IMR-90 (cell line): ENCODE results near the gene CA7. TPM values are rescaled to one million over a fixed set of nuclear protein-coding genes. Genes with fewer than 3 reads are reported as not detected.
A peak's percentile ranks its signal among the peaks of the same experiment; 100 is the strongest.

ENCODE experiments used
- ATAC-seq: fragments of 200-7000 bp; cut with Tn5 transposase; 2 replicates; pipeline ENCODE4 v1.9.1; 2020; ENCODE audit warnings: low read depth, mild to moderate bottlenecking, moderate library complexity
- BruUV-seq: library from RNA; stranded (reverse); fragments of 400-500 nt; replicated peaks from 2 replicates; lab custom pipeline; 2021; lab: Mats Ljungman, UMichigan
- CTCF ChIA-PET: fragments of 300-600 bp; formaldehyde crosslinking; extraction: SDS; loops from one replicate; lab custom pipeline; 2021; ENCODE audit warnings: antibody characterized with exemption; lab: Yijun Ruan, JAX
- POLR2A ChIA-PET: fragments of 300-600 bp; sonication (Branson Sonifier 250); formaldehyde crosslinking; loops from one replicate; lab custom pipeline; 2022; ENCODE audit warnings: antibody characterized with exemption; ENCODE audit not compliant: unreplicated experiment; lab: Charles Lee
- DNase-seq: peaks from one replicate; pipeline ENCODE4 v3.0.0; 2013
- H2AFZ ChIP-seq: replicated peaks from 2 replicates; pipeline ENCODE3; 2013; ENCODE audit warnings: low read length, mild to moderate bottlenecking; ENCODE audit not compliant: poor library complexity
- H2AK5ac ChIP-seq: 2 replicates; pipeline ENCODE4 v1.6.1; 2013; ENCODE audit warnings: low read depth, low read length, inconsistent platforms
- H2AK9ac ChIP-seq: replicated peaks from 2 replicates; pipeline ENCODE3; 2013; ENCODE audit warnings: mild to moderate bottlenecking, low read depth, low read length, moderate library complexity; ENCODE audit not compliant: poor library complexity
- H2BK120ac ChIP-seq: 2 replicates; pipeline ENCODE4 v1.6.1; 2013; ENCODE audit warnings: low read depth, low read length, inconsistent platforms
- H2BK15ac ChIP-seq: 3 replicates; pipeline ENCODE4 v1.6.1; 2013; ENCODE audit warnings: low read depth, low read length, inconsistent platforms
- H2BK20ac ChIP-seq: 2 replicates; pipeline ENCODE4 v1.6.1; 2013; ENCODE audit warnings: low read depth, mild to moderate bottlenecking, inconsistent platforms, low read length, moderate library complexity
- H2BK5ac ChIP-seq: 2 replicates; pipeline ENCODE4 v1.6.1; 2013; ENCODE audit warnings: mild to moderate bottlenecking, low read depth, low read length, inconsistent platforms; ENCODE audit not compliant: poor library complexity, severe bottlenecking
- H3K14ac ChIP-seq: replicated peaks from 2 replicates; pipeline ENCODE4 v1.6.1; 2013; ENCODE audit warnings: low read depth, low read length, inconsistent platforms
- H3K18ac ChIP-seq: 2 replicates; pipeline ENCODE4 v1.6.1; 2013; ENCODE audit warnings: low read depth, low read length, control low read depth
- H3K23ac ChIP-seq: 2 replicates; pipeline ENCODE4 v1.6.1; 2013; ENCODE audit warnings: low read depth, low read length, inconsistent platforms
- H3K27ac ChIP-seq: 2 replicates; pipeline ENCODE4 v1.5.1; 2013; ENCODE audit warnings: mild to moderate bottlenecking, control low read depth, low read length; ENCODE audit not compliant: insufficient read depth
- H3K27me3 ChIP-seq: 2 replicates; pipeline ENCODE4 v1.6.1; 2013; ENCODE audit warnings: low read length; ENCODE audit not compliant: control insufficient read depth, insufficient read depth
- H3K36me3 ChIP-seq: 2 replicates; pipeline ENCODE4 v1.6.1; 2013; ENCODE audit warnings: low read length, mixed read lengths; ENCODE audit not compliant: control insufficient read depth, insufficient read depth
- H3K4ac ChIP-seq: 2 replicates; pipeline ENCODE4 v1.6.1; 2013; ENCODE audit warnings: low read depth, low read length, inconsistent platforms
- H3K4me1 ChIP-seq: 2 replicates; pipeline ENCODE4 v1.6.1; 2013; ENCODE audit warnings: low read length, mixed read lengths; ENCODE audit not compliant: control insufficient read depth, insufficient read depth
- H3K4me2 ChIP-seq: 2 replicates; pipeline ENCODE4 v1.6.1; 2013; ENCODE audit warnings: low read depth, mild to moderate bottlenecking, control low read depth, low read length, moderate library complexity
- H3K4me3 ChIP-seq: 2 replicates; pipeline ENCODE4 v1.5.1; 2013; ENCODE audit warnings: low read depth, mild to moderate bottlenecking, control low read depth, low read length, moderate library complexity; ENCODE audit not compliant: insufficient read depth
- H3K56ac ChIP-seq: 2 replicates; pipeline ENCODE4 v1.6.1; 2013; ENCODE audit warnings: low read length, inconsistent platforms; ENCODE audit not compliant: insufficient read depth; ENCODE audit errors: extremely low read depth
- H3K79me1 ChIP-seq, 2 experiments: 2 replicates each; pipeline ENCODE4 v1.6.1; 2013; ENCODE audit warnings: low read length in 2 of 2, inconsistent platforms in 1 of 2, low read depth in 1 of 2
- H3K9ac ChIP-seq: 2 replicates; pipeline ENCODE4 v1.6.1; 2013; ENCODE audit warnings: low read depth, low read length, control low read depth
- H3K9me1 ChIP-seq: 2 replicates; pipeline ENCODE4 v1.6.1; 2013; ENCODE audit warnings: low read length, inconsistent platforms; ENCODE audit not compliant: insufficient read depth
- H3K9me3 ChIP-seq: 2 replicates; pipeline ENCODE4 v1.6.1; 2013; ENCODE audit warnings: low read length; ENCODE audit not compliant: control insufficient read depth, insufficient read depth
- H4K20me1 ChIP-seq: 2 replicates; pipeline ENCODE4 v1.6.1; 2013; ENCODE audit warnings: low read length, inconsistent platforms; ENCODE audit not compliant: insufficient read depth
- H4K5ac ChIP-seq: 2 replicates; pipeline ENCODE4 v1.6.1; 2013; ENCODE audit warnings: mild to moderate bottlenecking, low read depth, low read length, control low read depth
- H4K8ac ChIP-seq, 2 experiments: 2 replicates each; pipeline ENCODE4 v1.6.1; 2013; ENCODE audit warnings: low read depth in 2 of 2, low read length in 2 of 2, control low read depth in 1 of 2, inconsistent platforms in 1 of 2
- H4K91ac ChIP-seq: 2 replicates; pipeline ENCODE4 v1.6.1; 2013; ENCODE audit warnings: low read depth, low read length, inconsistent platforms; ENCODE audit not compliant: insufficient read depth
- CEBPB ChIP-seq: IDR thresholded peaks from 2 replicates; pipeline ENCODE4 v1.6.1; 2012; ENCODE audit warnings: low read depth, low read length, improper control_type of control experiment
- CTCF ChIP-seq: conservative IDR thresholded peaks from 2 replicates; pipeline ENCODE4 v1.5.1; 2012; ENCODE audit warnings: mild to moderate bottlenecking, low read depth, low read length, improper control_type of control experiment
- MAFK ChIP-seq: IDR thresholded peaks from 2 replicates; pipeline ENCODE4 v1.6.1; 2012; ENCODE audit warnings: low read depth, low read length, improper control_type of control experiment
- MAZ ChIP-seq: IDR thresholded peaks from 2 replicates; pipeline ENCODE4 v1.6.1; 2012; ENCODE audit warnings: low read depth, mild to moderate bottlenecking, low read length, improper control_type of control experiment, moderate library complexity, borderline replicate concordance
- MXI1 ChIP-seq: IDR thresholded peaks from 2 replicates; pipeline ENCODE4 v1.6.1; 2012; ENCODE audit warnings: low read depth, mild to moderate bottlenecking, low read length, moderate library complexity, borderline replicate concordance
- WGBS, 2 experiments: methylation state at CpG; one replicate each; pipeline versions ENCODE4 v1.1.5 to v1.1.7; 2013; ENCODE audit warnings: missing lambda C conversion rate in 2 of 2; ENCODE audit not compliant: insufficient read length in 1 of 2; ENCODE audit errors: extremely low coverage in 2 of 2; 5-methylcytosine and 5-hydroxymethylcytosine counted together
- dilution Hi-C: fragments of 300-500 bp; cut with HindIII; formaldehyde crosslinking; loops from one replicate; pipeline ENCODE4 v1.14.3; 2018; ENCODE audit warnings: low sequenced_read_pairs; ENCODE audit not compliant: unreplicated experiment
- in situ Hi-C: fragments of 300-500 bp; cut with MboI; formaldehyde crosslinking; loops from 3 replicates; pipeline ENCODE4 v1.14.3; 2019; ENCODE audit warnings: low sequenced_read_pairs, inconsistent platforms, mixed read lengths
- intact Hi-C: fragments of 100-400 bp; cut with micrococcal nuclease; formaldehyde crosslinking; loops from 2 replicates; pipeline ENCODE4 v1.10.0; 2022
- polyA plus RNA-seq, 3 experiments: library from polyadenylated mRNA; depleted of rRNA; stranded (reverse); fragments of >200 nt; gene quantifications; 2 replicates each; pipeline ENCODE4 v1.2.3, GENCODE V29; 2012; ENCODE audit warnings: low replicate concordance in 1 of 3
- total RNA-seq: library from RNA; depleted of rRNA; stranded (reverse); fragments of >200 nt; gene quantifications from 2 replicates; pipeline ENCODE4 v1.2.3, GENCODE V29; 2012
- TF ChIP-seq, protein P1 (sequence below): fragments of 150-350 bp; IDR thresholded peaks from 2 replicates; pipeline ENCODE4 v1.6.1; 2017; ENCODE audit warnings: mild to moderate bottlenecking, antibody characterized with exemption, low read length, low read depth
- TF ChIP-seq, protein P2 (sequence below): fragments of 150-350 bp; IDR thresholded peaks from 2 replicates; pipeline ENCODE4 v1.6.1; 2016; ENCODE audit warnings: low read depth, mild to moderate bottlenecking, low read length, moderate library complexity, borderline replicate concordance

Gene CA7
- total and polyA plus RNA-seq, 2 of the 4 experiments (the other 2 are of a cell fraction), result not detected

- peak overlapping the region; percentile 94 for H2BK5ac ChIP-seq
- H3K4ac ChIP-seq, result peak overlapping the region; percentile 99
- peak overlapping the region; percentile 84 for H2AFZ ChIP-seq
- H3K9ac ChIP-seq, result no peak overlapping the region; the same call in 1 of the 2 replicates
- H3K56ac ChIP-seq, result peak overlapping the region; percentile 68
- no TSS peak for BruUV-seq
- peak overlapping the region; percentile 76 for H3K27ac ChIP-seq
- in situ Hi-C loops, result no loop called here
- dilution Hi-C loops, result no loop called here
- peak overlapping the region; percentile 98 for H2BK120ac ChIP-seq
- peaks cover 12% of the 10 kb centered on the region for H3K4me1 ChIP-seq
- H2AK9ac ChIP-seq, result peak overlapping the region; percentile 89
- H4K8ac ChIP-seq, result peak overlapping the region; percentile 71 to 83
- peak overlapping the region; percentile 98; the same call in 2 of the 3 replicates for H2BK15ac ChIP-seq
- intact Hi-C loops, result loop anchor here (5.0 kb wide), 1 partner anchor 212 kb away; no protein-coding TSS in a partner anchor
- peak overlapping the region; percentile 97 for H4K91ac ChIP-seq
- H3K79me1 ChIP-seq, result no peaks in the 10 kb centered on the region
- H3K4me3 ChIP-seq, result no peak overlapping the region
- H3K9me1 ChIP-seq, result peaks cover 10% of the 10 kb centered on the region
- H3K36me3 ChIP-seq, result no peaks in the 10 kb centered on the region
- peak overlapping the region; percentile 98 for H3K23ac ChIP-seq
- peak overlapping the region; percentile 58 for H4K5ac ChIP-seq
- peak overlapping the region; percentile 98 for H3K14ac ChIP-seq
- DNase-seq (peak; percentile 49), ATAC-seq (peak; percentile 8)
- WGBS, 2 experiments, result no CpG with 5 or more reads among the region's 1 CpG
- ChIA-PET CTCF (interaction anchor here (1.1 to 1.3 kb wide), 2 partner anchors 44 to 134 kb away, joined by 4 to 8 read pairs; partner anchors contain the start of gene NAE1), POLR2A (no interaction called here)
- H3K9me3 ChIP-seq, result no peaks in the 10 kb centered on the region
- H2AK5ac ChIP-seq, result peak overlapping the region; percentile 99
- no peak overlapping the region for H3K4me2 ChIP-seq
- no peaks in the 10 kb centered on the region for H3K27me3 ChIP-seq
- H2BK20ac ChIP-seq, result peak overlapping the region; percentile 100
- H3K18ac ChIP-seq, result peak overlapping the region; percentile 67
- TF ChIP-seq MXI1, result no peak
- TF ChIP-seq, protein P1, sequence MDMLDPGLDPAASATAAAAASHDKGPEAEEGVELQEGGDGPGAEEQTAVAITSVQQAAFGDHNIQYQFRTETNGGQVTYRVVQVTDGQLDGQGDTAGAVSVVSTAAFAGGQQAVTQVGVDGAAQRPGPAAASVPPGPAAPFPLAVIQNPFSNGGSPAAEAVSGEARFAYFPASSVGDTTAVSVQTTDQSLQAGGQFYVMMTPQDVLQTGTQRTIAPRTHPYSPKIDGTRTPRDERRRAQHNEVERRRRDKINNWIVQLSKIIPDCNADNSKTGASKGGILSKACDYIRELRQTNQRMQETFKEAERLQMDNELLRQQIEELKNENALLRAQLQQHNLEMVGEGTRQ, result no peak
- no peak for TF ChIP-seq CTCF
- TF ChIP-seq MAFK, result no peak
- TF ChIP-seq CEBPB, result no peak
- TF ChIP-seq, protein P2, sequence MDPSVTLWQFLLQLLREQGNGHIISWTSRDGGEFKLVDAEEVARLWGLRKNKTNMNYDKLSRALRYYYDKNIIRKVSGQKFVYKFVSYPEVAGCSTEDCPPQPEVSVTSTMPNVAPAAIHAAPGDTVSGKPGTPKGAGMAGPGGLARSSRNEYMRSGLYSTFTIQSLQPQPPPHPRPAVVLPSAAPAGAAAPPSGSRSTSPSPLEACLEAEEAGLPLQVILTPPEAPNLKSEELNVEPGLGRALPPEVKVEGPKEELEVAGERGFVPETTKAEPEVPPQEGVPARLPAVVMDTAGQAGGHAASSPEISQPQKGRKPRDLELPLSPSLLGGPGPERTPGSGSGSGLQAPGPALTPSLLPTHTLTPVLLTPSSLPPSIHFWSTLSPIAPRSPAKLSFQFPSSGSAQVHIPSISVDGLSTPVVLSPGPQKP, result no peak
- TF ChIP-seq MAZ, result no peak
- H4K20me1 ChIP-seq, result peaks cover 3% of the 10 kb centered on the region; the same call in 1 of the 2 replicates
These were observed 30.0 kb downstream of the CA7 start for GRCh38 chr16:66874079-66874775.
